B cell (primary cell): ENCODE results near the gene ARHGEF37.

Experiments
- CTCF ChIP-seq: fragments of 200-600 bp; IDR thresholded peaks from one replicate; pipeline ENCODE4 v1.8.0; 2022; ENCODE audit warnings: antibody characterized with exemption, mild to moderate bottlenecking
- EZH2 ChIP-seq: IDR thresholded peaks from 2 replicates; pipeline ENCODE4 v1.6.1; 2012; ENCODE audit warnings: borderline replicate concordance, low read depth, mild to moderate bottlenecking, moderate library complexity, low read length; ENCODE audit not compliant: insufficient read depth, poor library complexity, severe bottlenecking

GRCh38 chr5:149644629-149645028 is 63.3 kb downstream of the ARHGEF37 start:
- TF ChIP-seq CTCF = no peak
- TF ChIP-seq EZH2 = no peak
